ENCODE results near the gene WWOX.

WWOX gene

DNA sequence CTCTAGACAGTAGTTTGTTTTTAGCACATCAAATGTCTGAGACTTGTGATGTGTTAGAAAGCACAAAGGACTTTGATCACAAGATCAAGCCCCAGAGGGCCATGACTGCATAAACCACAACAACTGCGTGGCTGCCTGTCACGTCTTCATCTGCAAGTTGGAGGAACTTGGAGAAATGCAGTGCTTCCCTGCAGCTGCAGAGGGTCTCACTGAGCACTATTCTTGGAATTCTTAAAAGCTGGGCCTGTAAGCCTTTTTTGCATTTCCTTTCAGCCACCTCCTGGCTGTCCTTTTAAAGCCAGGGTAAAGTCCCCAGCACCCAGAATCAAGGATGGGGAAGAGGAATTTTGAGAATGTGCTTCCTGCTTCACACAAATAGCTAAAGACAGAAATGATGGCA, 1069.8 kb downstream of the WWOX start:
- no peak for ATAC-seq

DNA sequence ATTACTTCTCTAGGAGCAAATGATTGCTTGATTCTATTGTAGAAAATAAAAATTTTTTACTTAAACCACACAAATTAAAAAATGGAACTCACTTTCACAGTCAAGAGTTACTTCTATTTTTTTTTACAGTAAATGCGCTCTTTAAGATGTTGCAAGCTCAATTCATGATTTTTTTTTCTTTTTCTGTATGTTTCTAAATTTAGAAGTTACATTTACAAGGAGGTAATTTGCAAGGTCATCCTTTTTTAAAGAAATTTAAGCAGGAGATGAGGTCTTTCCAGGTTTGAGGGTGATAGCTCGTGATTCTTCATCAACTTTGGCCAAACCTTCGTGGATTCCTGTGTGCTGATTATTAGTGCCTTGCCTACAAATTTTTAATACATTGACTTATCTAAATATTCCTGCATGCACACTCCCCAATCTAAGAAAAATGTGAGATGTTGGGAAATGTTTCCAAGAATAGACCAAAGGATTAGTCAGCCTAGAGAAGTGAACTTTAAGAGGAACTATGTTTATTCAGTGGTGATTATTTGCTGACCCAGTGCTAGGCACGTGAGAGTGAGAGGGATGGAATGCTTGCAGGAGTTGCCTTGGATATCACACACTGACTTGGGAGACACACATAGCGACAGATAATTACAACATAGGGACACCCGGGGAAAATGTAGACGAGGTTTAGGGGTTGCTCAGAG, 1071.2 kb downstream of the WWOX start:
- no peak for ATAC-seq

DNA sequence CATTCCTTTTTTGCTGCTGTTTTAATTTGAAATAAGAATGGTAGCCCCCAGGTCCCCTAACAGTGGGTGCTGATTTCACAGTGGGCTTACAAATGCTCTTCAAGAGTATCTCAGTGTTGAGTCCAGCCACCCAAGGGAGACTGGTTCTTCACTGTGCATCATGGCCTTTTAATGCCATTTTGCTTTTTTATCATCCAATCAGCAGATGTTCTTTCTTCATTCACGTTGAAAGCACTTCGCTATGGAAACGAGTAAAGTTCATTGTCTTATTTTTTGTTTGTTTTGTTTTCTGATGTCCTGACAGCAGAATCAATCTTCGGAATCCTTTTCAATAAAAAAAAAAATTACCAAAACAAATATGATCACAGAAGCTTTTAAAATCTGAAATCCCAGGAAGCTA, 1072.0 kb downstream of the WWOX start:
- no peak for ATAC-seq

DNA sequence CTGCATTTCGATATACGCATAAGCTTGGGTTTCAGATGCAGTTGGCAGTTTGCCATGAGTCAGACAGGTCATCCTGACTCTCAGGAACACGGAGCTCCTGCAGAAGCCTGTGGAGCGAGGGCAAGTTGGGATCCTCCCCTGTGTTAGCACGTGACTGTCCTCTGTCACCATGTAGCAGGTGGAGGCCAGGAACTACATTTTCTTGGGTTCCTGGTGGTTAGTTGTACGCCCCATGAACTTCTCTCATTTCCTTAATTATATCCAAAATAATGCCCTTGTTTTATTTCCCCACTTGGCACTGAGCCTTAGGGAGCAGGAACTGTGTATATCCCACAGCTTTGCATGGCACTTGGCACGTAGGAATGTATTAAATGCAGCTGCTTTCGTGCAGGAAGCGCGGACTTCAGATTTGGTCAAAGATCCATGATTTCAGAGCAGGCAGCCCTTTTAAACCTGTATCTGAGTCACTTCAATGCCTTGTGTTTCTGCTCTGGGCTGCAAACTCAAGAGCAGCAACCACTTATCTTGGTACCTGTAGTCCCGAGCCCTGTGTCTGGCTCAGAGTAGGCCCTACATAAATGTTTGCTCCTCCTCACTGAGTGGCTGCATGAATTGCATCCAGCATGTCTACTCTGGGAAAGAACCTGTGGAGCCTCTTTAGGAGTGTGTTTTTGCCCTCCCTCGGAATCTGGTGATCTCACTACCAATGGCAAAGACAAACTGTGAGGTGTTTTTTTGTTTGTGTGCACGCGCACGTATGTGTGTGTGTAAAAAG, 1072.7 kb downstream of the WWOX start:
- no peak for ATAC-seq

DNA sequence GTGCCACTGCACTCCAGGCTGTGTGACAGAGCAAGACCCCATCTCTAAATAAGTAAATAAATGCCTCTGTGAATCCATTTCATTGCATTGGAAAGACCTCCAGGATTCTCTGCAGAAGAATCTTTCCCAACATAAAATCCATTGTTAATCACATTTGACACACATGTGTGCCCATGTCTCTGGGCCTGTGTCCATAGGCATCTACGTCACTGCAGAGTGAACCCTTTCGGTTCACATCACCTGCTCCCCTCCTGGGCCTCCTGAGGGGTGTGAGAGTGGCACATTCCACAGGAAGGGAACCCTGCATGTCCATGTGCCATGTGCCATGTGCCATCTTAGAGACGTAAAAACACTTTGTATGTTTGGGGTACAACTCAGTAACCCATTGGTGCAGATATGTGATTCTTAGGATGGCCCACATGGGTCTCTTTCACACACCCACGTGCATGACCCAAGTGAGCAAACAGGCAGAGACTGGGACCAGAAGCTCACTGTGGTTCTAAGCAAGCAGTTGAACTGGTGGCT, 1073.6 kb downstream of the WWOX start:
- ATAC-seq = no peak

DNA sequence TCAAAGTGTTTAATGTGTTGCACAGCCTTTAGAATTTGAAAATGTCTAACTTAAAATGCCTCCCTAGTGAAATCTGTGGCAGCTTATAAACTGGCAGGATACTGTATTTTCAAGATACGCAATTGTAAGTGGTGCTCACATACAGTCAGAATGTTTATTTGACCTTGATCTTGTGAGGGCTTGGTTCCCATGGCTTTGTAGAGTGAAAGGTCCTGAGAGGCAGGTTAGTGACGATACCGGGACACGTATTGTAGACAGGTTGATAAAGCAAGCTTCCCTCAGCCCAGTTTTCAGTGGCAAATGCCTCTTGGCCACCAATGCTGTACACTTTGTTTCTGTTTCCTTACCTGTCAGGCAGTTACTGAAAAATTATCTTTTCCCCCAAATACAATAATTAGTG, 1074.5 kb downstream of the WWOX start:
- no peak for ATAC-seq

DNA sequence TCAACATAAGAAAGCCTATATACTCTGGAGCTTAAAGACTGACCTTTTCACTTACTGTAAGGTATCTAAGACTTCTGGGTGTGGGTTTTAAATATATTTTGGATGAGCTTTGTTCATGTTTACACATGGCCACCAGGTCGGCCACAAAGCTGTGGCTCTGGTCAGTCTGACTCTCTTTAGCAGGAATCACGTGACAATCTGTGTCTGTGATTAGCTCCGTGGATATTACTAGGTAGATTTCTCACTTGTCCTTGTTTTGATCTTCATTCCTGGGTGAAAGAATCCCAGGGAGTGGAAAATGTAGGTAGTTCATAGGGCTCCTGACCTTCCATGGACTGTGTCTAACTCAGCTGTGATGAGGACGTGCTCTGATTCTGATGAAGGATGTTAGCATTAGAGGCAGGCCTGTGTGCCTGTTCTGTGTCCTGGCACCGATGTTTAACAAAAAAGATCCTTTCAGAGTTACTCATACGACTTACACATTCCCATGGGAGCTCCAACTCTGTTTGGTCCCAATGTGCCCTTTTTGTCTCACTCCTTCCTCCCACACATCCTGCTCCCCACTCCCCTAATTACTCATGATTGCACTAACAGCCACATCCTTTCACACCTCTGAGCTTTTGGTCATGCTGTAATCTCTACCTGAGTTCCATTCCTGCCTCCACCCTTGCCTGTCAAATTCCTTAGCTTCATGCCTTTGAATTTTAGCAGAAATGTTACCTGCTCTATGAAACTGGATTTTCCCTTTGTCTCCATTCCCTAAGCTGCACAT, 1076.0 kb downstream of the WWOX start:
- ATAC-seq = no peak

DNA sequence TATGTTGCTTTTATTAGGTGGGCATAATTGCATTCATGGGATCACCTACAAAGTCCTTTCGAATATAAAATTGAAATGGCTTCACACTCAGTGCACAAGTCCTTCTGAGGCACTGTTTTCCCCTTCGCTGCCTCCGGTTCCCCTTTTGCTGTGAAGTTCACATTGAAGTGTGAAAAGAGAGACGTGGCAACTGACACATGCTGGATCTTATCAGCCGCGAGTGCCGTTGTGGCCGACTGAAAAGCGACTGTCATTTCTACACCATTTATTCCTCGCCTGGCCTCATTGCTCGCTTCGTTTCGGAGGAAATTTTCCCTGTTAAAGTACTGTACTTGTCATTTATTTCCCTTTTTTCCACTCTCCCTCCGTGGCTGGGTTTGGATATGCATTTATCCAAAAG, 1077.6 kb downstream of the WWOX start:
- no peak for ATAC-seq

DNA sequence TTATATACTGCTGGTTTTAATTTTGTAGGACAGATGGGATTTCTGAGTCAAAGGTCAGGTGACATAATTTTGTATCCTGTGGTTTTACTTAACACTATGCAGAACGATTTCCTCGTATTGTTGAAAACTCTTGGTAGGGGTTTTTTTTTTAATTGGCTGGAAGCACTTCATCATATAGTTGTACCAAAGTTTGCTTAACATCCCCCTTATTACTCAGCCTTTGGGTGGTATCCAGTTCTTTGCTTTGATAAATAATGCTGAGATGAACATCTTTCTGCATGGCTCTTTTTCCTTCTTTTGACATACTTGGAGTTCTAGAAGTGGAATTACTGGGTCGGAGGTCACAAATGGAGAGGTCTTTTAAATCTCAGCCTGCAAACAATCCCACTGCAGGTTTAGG, 1082.0 kb downstream of the WWOX start:
- peak in 1 of 2 donors; percentile 55 for ATAC-seq

DNA sequence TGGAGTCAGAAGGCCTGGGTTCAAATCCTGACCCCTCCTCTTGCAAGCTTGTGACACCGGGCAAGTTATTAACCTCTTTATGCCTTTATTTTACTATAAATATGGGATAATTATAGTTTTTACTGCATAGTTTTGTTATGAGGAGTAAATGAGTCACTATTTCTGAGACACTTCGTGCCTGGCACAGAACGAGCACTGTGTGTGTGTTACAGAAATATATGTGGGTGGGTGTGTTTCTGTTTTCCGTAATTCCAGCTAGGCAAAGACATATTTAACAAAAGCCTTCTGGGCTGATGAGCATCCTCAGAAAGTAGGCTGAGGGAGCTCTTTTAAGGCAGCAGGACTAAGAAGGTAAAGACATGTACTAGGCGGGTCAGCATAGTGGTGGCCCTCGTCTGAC, 1083.2 kb downstream of the WWOX start:
- no peak for ATAC-seq

DNA sequence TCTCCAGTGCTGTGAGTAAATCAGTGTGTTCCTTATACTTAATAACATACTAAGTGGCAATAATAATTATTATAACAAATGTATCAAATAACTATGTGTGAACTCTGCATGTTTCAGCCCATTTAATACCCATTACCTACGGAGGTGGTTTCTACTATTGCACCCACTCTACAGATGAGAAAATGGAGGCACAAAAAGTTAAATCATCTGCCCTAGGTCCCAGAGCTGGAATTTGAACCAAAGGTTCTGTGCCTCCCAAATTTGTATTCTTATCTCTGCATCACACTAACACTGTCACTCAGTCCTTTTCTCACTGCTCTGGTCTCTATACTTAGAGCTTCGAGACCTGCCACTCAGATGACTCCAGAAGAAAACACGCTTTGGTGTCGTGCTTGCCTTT, 1084.1 kb downstream of the WWOX start:
- no peak for ATAC-seq

DNA sequence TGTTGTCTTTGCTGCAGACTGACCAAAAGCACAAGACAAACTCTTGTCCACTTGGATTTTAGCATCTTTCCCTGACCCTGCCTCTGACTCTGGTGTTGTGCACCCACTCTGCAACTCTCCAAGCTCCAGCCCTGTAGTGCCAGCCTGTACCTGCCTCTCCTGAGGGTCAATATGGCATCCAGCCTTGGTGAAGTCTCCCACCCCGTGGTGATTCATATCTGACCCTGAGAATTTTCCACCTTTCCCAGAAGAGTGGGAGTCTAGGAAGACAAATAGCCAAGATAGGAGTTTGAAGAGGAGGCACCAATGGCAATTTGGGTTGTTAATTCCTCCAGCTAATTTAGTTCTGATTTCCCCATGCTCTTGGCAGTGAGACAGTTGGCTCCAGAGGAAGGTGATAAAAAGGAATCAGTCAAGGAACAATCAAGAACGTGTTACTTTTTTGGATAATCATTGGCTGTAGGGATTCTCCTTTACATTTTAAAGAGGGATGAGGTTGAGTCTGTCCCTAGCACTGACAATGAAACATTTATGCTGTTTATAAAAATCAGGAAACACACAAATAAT, 1085.1 kb downstream of the WWOX start:
- ATAC-seq = no peak

DNA sequence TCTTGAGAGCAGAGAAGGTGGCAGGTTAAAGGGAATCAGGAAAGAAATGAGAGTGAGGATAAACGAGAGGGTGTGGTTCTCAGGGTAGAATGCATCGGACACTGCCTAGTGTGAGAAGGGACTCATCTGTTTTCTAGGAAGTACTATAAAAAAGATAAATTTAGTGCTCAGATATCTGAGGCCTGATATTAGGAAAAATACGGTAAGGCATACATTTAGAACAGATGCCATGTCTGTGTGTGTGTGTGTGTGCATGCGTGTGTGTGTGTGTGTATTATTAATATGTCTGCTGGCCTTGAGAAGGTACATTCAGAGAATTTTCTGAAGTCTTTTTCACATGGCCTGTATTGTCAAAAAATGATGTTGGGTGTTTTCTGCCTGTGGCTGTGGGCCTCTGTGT, 1086.3 kb downstream of the WWOX start:
- no peak for ATAC-seq

DNA sequence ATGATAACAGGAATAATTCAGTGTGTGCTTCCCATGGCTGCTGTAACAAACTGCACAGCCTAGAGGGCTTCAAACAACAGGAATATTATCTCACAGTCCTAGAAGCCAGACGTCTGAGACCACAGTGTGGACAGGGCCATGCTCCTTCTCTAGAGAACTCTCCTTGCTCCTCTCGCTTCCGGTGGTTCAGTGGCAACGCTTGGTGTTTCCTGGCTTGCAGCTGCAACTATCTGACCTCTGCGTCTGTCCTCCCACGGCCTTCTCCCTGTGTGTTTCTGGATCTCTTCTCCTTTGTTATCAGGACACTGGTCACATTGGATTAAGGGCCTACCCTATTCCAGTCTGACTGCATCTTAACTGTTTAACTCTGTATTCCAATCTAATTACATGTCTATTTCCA, 1086.7 kb downstream of the WWOX start:
- no peak for ATAC-seq

DNA sequence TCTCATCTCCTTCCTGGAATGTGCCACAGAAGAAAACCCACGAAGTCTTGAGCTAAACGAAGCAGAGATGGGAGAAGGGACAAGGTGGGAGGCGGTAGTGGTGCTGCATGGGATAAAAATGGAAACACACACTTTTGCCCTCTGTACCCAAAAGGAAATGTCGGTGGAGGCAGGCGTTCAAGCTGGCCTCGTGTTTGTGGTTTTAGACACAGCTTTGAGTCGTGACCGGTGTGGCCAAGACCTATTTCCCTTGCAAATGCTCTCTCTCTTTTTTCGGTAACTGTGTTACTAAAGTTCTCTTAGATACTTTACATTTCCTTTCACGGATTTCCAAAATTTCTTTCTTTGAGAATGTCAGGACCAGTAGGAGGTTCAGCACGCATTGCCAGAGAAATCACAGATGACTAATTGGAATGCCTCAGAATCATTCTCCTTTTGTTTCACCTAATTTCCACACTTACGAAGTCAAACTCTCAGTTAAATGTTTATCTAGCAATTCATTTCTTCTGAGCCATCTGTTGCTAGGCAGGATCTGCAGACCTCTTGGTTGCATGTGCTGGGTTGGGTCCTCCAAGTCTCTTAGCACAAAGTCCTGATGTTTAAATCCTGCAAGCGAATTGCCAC, 1088.8 kb downstream of the WWOX start:
- ATAC-seq = no peak

DNA sequence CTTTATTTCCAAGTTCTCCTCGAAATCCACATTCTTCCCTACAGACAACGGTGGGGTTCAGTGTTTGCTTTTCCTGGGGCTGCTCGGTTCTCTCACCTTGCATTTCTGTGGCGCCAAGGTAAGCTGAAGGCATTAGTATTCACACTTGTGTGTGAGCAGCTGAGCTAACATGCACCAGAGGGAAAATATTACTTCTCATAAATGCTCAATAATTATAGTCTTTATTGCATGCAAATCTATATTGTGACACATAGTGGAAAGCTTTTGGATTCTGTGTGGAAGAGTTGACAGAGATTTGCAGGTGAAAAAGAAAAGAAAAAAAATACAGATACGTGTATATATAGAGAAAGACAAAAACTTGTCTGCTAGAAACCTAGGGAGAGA, 1089.3 kb downstream of the WWOX start:
- ATAC-seq = no peak

DNA sequence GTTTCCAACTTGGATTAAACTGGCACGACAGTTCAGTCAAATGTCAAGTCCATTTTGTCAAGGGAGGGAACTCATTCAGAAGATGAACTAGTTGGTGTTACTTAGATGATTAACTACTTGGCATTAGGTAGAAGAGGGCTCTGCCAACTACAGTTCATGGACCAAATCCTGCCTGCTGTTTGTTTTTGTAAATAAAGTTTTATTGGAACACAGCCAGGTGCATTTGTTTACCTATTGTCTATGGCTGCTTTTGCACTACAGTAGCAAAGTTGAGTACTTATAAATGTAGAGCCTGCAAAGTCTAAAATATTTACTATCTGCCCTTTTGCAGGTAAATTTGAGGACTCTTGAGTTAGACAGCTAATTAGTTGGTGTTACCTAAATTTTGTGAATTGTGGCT, 1091.1 kb downstream of the WWOX start:
- ATAC-seq = no peak

DNA sequence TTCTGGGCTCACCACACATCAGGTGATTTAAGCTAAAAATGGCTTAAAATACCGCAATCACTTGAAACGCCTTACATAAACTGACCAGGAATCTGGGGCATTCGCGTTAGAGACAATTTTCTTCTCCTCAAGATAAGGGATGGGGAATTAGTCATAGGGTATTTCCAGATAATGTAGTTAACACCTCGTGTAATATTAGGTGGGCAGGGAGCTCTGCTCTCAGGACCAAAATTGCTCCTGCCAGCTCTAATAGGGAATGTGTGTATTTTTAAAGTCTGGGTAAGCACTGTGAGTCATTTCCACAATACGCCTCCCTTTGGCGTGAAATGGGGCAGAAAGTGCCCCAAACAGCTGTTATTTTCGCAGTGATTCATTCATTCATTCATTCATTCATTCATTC, 1092.5 kb downstream of the WWOX start:
- no peak for ATAC-seq

DNA sequence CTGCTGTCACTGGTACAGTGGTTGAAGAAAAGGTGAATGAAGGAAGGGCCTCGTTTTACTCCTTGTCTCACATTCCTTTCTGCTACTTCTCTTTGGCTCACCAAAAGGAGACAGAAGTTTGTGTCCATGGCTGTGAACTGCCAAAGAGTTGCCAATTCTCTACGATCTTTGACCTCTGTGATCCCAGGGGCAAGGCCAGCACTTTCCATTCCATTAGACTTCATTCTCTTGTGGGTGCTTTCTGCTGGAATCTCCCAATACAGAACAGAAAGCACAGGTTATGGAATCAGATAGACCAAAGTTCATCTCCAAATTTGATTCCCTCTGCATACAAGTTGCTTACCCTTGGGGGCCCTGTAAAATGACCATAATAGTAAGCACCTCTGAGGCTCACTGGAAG, 1093.5 kb downstream of the WWOX start:
- ATAC-seq = no peak

DNA sequence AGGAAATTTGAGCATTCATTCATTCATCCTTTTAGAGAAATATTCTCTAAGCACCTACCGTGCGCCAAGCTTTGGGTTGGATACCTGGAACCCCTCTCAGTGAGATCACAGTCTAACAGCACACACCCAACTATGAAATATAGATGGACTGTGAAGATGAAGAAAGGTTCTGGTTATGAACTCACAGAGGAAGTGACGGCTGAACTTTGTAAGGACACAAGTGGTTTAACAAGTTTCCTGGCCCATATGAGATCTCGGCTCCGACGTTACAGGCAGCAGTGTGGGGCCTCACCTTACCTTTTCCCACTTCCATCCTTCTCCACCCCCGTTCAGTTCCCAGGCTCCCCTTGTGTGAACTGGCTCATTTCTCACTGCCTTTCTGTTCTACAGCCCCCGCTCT, 1094.8 kb downstream of the WWOX start:
- ATAC-seq = no peak

DNA sequence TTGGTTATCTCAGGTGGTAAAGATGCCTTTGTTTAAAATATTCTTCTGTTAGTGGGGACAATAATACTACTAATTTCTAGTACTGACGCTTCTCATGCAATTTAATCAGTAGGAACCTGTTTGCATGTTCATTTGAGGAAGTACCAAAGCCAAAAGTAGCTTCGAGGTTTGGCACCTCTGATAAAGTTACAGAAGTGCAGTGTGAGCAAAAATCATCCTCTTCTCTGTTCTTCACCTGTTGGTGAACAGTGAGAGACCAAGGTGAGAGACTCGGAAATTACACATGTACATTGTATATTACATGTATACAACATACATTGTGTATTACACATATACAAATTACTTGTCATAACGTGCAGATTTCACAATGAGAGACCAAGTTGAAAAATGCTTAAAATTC, 1096.5 kb downstream of the WWOX start:
- no peak for ATAC-seq

DNA sequence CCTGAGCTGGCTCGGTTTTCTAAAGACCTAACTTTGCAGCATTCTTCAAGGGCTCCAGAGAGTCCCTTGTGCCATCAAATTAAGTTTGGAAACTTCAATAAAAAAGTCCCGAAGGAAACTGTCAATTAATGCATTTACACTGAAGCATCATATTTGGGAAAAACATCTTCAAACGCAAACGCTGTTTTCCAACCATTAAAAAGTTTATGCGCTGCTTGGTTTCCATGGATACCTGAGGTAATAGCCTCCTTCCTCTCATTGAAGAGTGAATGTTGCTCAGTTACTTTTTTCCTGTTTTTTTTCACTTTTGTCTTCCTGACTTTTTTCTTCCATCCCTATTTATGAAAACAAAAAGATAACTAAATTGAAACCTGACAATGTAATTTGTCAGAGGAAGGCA, 1102.0 kb downstream of the WWOX start:
- ATAC-seq = no peak

DNA sequence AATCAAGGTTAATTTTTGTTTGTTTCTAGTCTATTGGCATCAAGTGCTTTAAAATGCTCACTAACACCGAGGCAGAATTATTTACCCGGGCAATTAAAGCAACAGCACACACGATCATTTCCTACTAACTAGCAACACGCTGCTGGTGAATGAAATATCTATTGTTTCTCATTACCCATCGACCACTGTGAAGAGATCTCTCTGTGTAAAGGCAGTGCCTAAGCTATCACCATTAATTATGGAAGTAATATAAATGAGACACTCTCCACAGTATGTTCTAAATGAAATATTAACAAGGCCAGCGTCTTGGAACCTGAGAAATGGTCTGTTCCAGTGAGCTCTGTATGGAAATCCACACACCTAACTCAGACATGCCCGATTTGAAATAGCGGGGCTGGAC, 1103.5 kb downstream of the WWOX start:
- no peak for ATAC-seq
